SK-N-SH treated with all-trans-retinoic acid at 6 μM for 48 hours (cell line): Measurements from ENCODE around the gene RSAD1.

ENCODE experiments used
- ARNTL ChIP-seq: fragments of 450-650 bp; formaldehyde crosslinking; IDR thresholded peaks from 2 replicates; pipeline ENCODE4 v1.5.0; 2020; ENCODE audit warnings: low read depth, mild to moderate bottlenecking, moderate library complexity, borderline replicate concordance
- ESRRG ChIP-seq: fragments of 250-450 bp; sonication (Bioruptor Pico); IDR thresholded peaks from 2 replicates; pipeline ENCODE4 v1.6.1; 2021; ENCODE audit warnings: mild to moderate bottlenecking
- GLIS3 ChIP-seq: fragments of 250-450 bp; sonication (Bioruptor Pico); IDR thresholded peaks from 2 replicates; pipeline ENCODE4 v1.5.0; 2020; ENCODE audit warnings: mild to moderate bottlenecking, moderate library complexity
- ISL1 ChIP-seq: fragments of 250-450 bp; sonication (Bioruptor Pico); IDR thresholded peaks from 2 replicates; pipeline ENCODE4 v2.1.2; 2022; ENCODE audit warnings: mild to moderate bottlenecking, moderate library complexity
- OSR1 ChIP-seq: fragments of 250-450 bp; sonication (Bioruptor Pico); IDR thresholded peaks from 2 replicates; pipeline ENCODE4 v1.8.0; 2022; ENCODE audit warnings: moderate library complexity, mild to moderate bottlenecking, inconsistent platforms
- RARB ChIP-seq: fragments of 250-450 bp; sonication (Bioruptor Pico); IDR thresholded peaks from 2 replicates; pipeline ENCODE4 v1.8.0; 2021; ENCODE audit warnings: mild to moderate bottlenecking, moderate library complexity
- TOX ChIP-seq: fragments of 250-450 bp; sonication (Bioruptor Pico); IDR thresholded peaks from 2 replicates; pipeline ENCODE4 v1.8.0; 2021; ENCODE audit warnings: mild to moderate bottlenecking, moderate library complexity, borderline replicate concordance
- ZFP3 ChIP-seq: fragments of 250-450 bp; sonication (Bioruptor Pico); IDR thresholded peaks from 2 replicates; pipeline ENCODE4 v1.5.0; 2020; ENCODE audit warnings: mild to moderate bottlenecking, moderate library complexity
- ZFP30 ChIP-seq: fragments of 450-650 bp; formaldehyde crosslinking; IDR thresholded peaks from 2 replicates; pipeline ENCODE4 v1.5.0; 2022; ENCODE audit warnings: mild to moderate bottlenecking, moderate library complexity
- ZNF70 ChIP-seq: fragments of 450-650 bp; formaldehyde crosslinking; IDR thresholded peaks from 2 replicates; pipeline ENCODE4 v1.5.0; 2020; ENCODE audit warnings: mild to moderate bottlenecking, moderate library complexity
- ZNF8 ChIP-seq: fragments of 450-650 bp; formaldehyde crosslinking; IDR thresholded peaks from 2 replicates; pipeline ENCODE4 v1.5.0; 2020; ENCODE audit warnings: mild to moderate bottlenecking, moderate library complexity
- TF ChIP-seq, protein P1 (sequence below): fragments of 250-450 bp; sonication (Bioruptor Pico); IDR thresholded peaks from 2 replicates; pipeline ENCODE4 v1.8.0; 2020; ENCODE audit warnings: mild to moderate bottlenecking, moderate library complexity, borderline replicate concordance
- TF ChIP-seq, protein P2 (sequence below): fragments of 250-450 bp; sonication (Bioruptor Pico); IDR thresholded peaks from 2 replicates; pipeline ENCODE4 v1.5.0; 2020; ENCODE audit warnings: mild to moderate bottlenecking, moderate library complexity
- TF ChIP-seq, protein P3 (sequence below): fragments of 250-450 bp; sonication (Bioruptor Pico); IDR thresholded peaks from 2 replicates; pipeline ENCODE4 v1.8.0; 2021; ENCODE audit warnings: low read depth, mild to moderate bottlenecking, moderate library complexity, borderline replicate concordance

DNA sequence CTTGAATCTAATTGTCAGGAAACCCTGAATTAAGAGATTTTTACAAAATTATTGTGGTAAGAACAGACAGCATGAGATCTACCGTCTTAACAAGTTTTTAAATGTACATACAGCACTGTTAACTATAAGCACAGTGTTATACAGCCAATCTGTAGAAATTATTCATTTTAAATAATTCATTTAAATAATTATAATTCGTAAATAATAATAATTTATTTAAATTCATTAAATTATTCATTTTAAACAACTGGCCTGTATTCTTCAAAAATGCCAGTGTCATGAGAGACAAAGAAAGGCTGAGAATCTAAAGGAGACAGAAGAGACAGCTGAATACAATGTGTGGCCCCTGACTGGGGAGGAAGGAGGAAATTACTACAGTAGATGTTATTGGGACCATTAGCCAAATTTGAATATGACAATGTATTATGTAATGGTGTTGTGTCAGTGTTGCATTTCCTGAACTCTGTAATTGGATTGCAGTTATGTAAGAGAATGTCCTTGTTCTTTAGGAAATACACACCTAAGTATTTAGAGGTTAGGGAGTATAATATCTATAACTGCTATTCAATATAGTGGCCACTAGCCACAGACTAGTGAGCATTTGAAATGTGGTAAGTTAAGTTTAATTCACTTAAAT lies 2.3 kb downstream of the RSAD1 start:
- TF ChIP-seq ARNTL (CRISPR knock-in tag): no peak
- TF ChIP-seq RARB: no peak
- TF ChIP-seq ZFP3: no peak
- TF ChIP-seq ZNF8 (CRISPR knock-in tag): no peak
- no peak for TF ChIP-seq ZFP30
- TF ChIP-seq, protein P1, sequence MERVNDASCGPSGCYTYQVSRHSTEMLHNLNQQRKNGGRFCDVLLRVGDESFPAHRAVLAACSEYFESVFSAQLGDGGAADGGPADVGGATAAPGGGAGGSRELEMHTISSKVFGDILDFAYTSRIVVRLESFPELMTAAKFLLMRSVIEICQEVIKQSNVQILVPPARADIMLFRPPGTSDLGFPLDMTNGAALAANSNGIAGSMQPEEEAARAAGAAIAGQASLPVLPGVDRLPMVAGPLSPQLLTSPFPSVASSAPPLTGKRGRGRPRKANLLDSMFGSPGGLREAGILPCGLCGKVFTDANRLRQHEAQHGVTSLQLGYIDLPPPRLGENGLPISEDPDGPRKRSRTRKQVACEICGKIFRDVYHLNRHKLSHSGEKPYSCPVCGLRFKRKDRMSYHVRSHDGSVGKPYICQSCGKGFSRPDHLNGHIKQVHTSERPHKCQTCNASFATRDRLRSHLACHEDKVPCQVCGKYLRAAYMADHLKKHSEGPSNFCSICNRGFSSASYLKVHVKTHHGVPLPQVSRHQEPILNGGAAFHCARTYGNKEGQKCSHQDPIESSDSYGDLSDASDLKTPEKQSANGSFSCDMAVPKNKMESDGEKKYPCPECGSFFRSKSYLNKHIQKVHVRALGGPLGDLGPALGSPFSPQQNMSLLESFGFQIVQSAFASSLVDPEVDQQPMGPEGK: no peak
- TF ChIP-seq, protein P2, sequence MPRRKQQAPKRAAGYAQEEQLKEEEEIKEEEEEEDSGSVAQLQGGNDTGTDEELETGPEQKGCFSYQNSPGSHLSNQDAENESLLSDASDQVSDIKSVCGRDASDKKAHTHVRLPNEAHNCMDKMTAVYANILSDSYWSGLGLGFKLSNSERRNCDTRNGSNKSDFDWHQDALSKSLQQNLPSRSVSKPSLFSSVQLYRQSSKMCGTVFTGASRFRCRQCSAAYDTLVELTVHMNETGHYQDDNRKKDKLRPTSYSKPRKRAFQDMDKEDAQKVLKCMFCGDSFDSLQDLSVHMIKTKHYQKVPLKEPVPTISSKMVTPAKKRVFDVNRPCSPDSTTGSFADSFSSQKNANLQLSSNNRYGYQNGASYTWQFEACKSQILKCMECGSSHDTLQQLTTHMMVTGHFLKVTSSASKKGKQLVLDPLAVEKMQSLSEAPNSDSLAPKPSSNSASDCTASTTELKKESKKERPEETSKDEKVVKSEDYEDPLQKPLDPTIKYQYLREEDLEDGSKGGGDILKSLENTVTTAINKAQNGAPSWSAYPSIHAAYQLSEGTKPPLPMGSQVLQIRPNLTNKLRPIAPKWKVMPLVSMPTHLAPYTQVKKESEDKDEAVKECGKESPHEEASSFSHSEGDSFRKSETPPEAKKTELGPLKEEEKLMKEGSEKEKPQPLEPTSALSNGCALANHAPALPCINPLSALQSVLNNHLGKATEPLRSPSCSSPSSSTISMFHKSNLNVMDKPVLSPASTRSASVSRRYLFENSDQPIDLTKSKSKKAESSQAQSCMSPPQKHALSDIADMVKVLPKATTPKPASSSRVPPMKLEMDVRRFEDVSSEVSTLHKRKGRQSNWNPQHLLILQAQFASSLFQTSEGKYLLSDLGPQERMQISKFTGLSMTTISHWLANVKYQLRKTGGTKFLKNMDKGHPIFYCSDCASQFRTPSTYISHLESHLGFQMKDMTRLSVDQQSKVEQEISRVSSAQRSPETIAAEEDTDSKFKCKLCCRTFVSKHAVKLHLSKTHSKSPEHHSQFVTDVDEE (CRISPR knock-in tag): no peak
- TF ChIP-seq, protein P3, sequence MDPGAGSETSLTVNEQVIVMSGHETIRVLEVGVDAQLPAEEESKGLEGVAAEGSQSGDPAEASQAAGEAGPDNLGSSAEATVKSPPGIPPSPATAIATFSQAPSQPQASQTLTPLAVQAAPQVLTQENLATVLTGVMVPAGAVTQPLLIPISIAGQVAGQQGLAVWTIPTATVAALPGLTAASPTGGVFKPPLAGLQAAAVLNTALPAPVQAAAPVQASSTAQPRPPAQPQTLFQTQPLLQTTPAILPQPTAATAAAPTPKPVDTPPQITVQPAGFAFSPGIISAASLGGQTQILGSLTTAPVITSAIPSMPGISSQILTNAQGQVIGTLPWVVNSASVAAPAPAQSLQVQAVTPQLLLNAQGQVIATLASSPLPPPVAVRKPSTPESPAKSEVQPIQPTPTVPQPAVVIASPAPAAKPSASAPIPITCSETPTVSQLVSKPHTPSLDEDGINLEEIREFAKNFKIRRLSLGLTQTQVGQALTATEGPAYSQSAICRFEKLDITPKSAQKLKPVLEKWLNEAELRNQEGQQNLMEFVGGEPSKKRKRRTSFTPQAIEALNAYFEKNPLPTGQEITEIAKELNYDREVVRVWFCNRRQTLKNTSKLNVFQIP (CRISPR knock-in tag): no peak
- no peak for TF ChIP-seq ISL1 (CRISPR knock-in tag)
- no peak for TF ChIP-seq ZNF70 (CRISPR knock-in tag)
- TF ChIP-seq ESRRG (CRISPR knock-in tag): no peak
- TF ChIP-seq GLIS3 (CRISPR knock-in tag): no peak
- no peak for TF ChIP-seq TOX (CRISPR knock-in tag)
- no peak for TF ChIP-seq OSR1
